Ishikawa (cell line): ENCODE results near the gene PRKAG1.

ENCODE experiments used
- EP300 ChIP-seq: IDR thresholded peaks from 2 replicates; pipeline ENCODE4 v1.6.1; 2012; ENCODE audit warnings: borderline replicate concordance
- REST ChIP-seq: IDR thresholded peaks from 2 replicates; pipeline ENCODE4 v1.6.1; 2012; ENCODE audit warnings: low read depth, mild to moderate bottlenecking

GRCh38 chr12:49010092-49010668, 8.4 kb downstream of the PRKAG1 start:
- no peak for TF ChIP-seq REST
- TF ChIP-seq EP300: no peak
